Skeletal muscle cell (primary cell): ENCODE data around the gene ITGA1.

Experiments used
- DNase-seq: peaks from one replicate; pipeline ENCODE4 v3.0.0-alpha.2; 2010; ENCODE audit warnings: low read depth
- H3K4me3 ChIP-seq: 2 replicates; pipeline ENCODE4 v1.5.1; 2011; ENCODE audit warnings: low read depth, mild to moderate bottlenecking, control low read depth, low read length, moderate library complexity

ITGA1 gene

GRCh38 chr5:52770287-52770939 lies 17.3 kb upstream of the ITGA1 start:
- no peak for DNase-seq
- no peak overlapping the region for H3K4me3 ChIP-seq

- no peak for DNase-seq
- no peak overlapping the region for H3K4me3 ChIP-seq
Measured at GRCh38 chr5:52771343-52772039, 16.2 kb upstream of the ITGA1 start.

- DNase-seq = no peak
- no peak overlapping the region for H3K4me3 ChIP-seq
Measured at GRCh38 chr5:52772668-52773067, 15.0 kb upstream of the ITGA1 start.

- no peak overlapping the region for H3K4me3 ChIP-seq
Measured at GRCh38 chr5:52773342-52773741, 14.4 kb upstream of the ITGA1 start.

DNA sequence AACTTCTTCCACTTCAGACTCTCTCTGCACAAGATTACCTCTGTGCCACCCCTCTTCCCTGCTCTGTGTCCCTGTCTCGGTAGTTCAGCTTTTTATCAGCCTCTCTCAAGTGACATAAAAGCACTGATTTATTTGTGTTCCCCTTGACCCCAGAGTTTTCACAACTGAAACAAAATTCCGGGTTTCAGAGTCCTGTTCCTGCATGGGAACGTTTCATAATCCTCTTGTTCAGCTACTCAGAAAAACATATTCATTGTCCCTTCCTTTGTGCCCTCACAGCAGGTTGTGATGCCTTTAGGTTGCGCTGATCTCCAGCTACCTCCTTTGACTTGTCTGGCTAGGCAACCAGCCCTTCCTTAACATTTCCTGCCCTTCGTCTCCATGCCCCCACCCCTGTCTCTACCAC lies 13.7 kb upstream of the ITGA1 start:
- DNase-seq = no peak

More at GRCh38 chr5:52773342-52773741, 14.4 kb upstream of the ITGA1 start:
- DNase-seq = no peak

GRCh38 chr5:52776116-52776515 lies 11.6 kb upstream of the ITGA1 start:
- no peak overlapping the region for H3K4me3 ChIP-seq
- DNase-seq = no peak

More for the DNA sequence above, 13.7 kb upstream of the ITGA1 start:
- no peak overlapping the region for H3K4me3 ChIP-seq

- no peak for DNase-seq
- no peak overlapping the region for H3K4me3 ChIP-seq
Measured at GRCh38 chr5:52777186-52777585, 10.5 kb upstream of the ITGA1 start.

DNA sequence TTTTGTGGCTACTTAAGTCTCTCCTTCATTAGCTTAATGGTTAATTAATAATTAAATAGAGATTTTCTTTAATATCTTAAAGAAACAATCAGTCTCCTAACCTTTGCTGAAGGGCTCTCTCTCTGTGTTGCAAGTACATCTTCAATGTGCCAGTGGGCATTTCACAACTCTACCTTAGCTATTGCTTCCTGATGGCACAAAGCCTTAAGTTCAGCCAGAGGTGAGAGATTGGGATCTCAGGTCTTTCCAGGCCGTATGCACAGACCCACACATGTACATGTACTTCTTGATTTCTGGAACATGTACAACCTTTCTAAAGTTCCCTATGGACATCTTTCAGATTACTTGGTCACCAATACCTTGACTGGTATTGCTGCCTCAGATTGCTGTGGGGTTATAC lies 8.9 kb upstream of the ITGA1 start:
- no peak overlapping the region for H3K4me3 ChIP-seq
- DNase-seq = no peak

DNA sequence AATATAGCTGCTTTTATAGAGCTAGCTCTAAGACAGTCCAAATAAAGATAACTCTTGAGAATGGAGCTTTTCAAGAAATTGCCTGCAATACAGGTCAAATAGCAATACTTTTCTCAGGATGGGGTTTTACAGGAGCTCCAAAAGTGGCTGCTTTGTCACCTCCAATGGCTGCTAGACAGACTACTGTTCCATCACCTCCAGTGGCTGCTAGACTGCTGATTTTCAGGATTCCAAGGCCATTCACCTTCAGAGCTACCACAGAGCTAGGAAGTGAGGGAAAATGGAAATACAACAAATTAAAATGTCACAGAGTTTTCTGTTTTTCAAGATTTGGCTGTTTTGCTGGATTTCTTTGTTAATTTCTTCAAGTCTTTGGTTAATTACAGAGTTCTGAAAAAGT lies 8.5 kb upstream of the ITGA1 start:
- no peak overlapping the region for H3K4me3 ChIP-seq
- DNase-seq = no peak

- H3K4me3 ChIP-seq = no peak overlapping the region
- no peak for DNase-seq
Measured at GRCh38 chr5:52783226-52783959, 4.3 kb upstream of the ITGA1 start.

DNA sequence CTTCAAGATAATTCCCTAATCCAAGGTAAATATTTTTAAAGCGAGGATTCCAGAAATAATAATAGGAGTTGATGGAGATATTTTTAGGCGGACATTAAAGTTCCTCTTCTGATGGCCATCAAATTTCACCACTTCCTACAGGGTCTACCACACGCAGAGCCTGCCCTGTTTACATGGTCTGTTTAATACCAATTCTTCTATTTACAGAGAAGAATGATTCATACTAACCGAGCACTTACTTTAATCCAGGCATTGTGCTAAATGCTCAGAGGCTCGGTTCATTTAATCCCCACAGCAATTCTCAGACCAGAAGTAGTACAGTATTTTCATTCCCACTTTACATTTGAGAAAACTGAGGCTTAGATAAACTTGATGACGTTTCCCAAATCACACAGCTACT lies 3.0 kb upstream of the ITGA1 start:
- H3K4me3 ChIP-seq = no peak overlapping the region
- no peak for DNase-seq

- no peak overlapping the region for H3K4me3 ChIP-seq
- DNase-seq = no peak
Measured at GRCh38 chr5:52786391-52786790, 1.3 kb upstream of the ITGA1 start.

DNA sequence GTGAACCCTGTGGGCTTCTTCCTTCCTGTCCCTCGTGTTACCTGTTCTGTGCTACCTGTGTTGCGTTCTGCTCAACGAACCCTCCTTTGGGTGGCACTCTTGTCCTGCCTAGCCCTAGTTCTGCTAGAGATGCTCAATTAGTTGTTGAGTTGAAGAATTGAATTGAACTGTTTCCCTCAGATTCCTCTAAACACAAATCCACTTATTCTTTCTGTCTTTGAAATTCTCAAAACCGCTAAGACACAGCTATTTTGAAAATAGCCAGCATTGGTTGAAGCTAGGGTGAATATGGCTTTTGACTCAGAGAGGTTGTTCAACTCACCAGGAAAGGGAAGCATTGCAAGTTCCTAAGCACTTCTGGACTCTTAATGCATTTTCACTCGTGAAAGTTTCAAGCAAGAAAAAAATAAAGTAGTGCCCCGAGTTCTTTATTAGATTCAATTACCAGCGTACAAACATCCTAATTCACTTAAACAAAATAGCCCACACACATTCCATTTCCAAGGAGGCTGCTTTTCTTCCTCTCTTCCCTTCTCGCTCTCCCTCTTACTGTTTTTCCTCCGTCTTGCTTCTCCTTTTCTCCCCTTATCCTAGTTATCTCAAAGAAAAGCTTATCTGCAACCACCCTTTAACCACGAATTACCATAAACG lies 642 bp upstream of the ITGA1 start:
- peak overlapping the region; percentile 61 for H3K4me3 ChIP-seq
- no peak for DNase-seq

- no peak for DNase-seq
- peak overlapping the region; percentile 61 for H3K4me3 ChIP-seq
Measured at GRCh38 chr5:52788505-52788821, 747 bp downstream of the ITGA1 start.

- DNase-seq = no peak
- no peak overlapping the region for H3K4me3 ChIP-seq
Measured at GRCh38 chr5:52789378-52789777, 1.7 kb downstream of the ITGA1 start.

GRCh38 chr5:52789851-52790250 lies 2.1 kb downstream of the ITGA1 start:
- no peak overlapping the region for H3K4me3 ChIP-seq

DNA sequence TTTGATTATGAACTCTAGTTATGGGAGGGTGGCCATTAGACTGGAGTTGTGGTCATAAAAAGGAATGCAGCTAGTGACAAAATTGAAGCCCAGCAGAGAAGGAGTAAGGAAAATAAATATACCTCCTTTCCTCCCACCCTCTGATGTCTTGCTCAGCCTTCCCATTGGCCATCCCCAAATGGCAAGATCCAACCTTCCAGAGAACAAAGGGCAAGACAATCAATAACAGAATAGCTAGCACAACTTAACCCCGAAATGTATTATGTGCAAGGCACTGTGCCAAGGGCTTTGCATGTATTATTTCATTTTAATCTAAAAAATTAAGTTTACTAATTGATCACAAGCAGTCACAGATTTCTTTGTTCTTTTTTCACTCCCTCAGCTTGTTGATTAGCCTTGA lies 3.6 kb downstream of the ITGA1 start:
- no peak for DNase-seq
- no peak overlapping the region for H3K4me3 ChIP-seq

More at GRCh38 chr5:52789851-52790250, 2.1 kb downstream of the ITGA1 start:
- DNase-seq = no peak

GRCh38 chr5:52794519-52794918 lies 6.8 kb downstream of the ITGA1 start:
- H3K4me3 ChIP-seq = no peak overlapping the region
- no peak for DNase-seq

GRCh38 chr5:52796031-52796430 lies 8.3 kb downstream of the ITGA1 start:
- DNase-seq = no peak
- H3K4me3 ChIP-seq = no peak overlapping the region

- DNase-seq = no peak
- H3K4me3 ChIP-seq = no peak overlapping the region
Measured at GRCh38 chr5:52796516-52797103, 8.9 kb downstream of the ITGA1 start.
